ENCODE results near the gene ATP6V1B1. TPM values are rescaled to one million over a fixed set of nuclear protein-coding genes. Genes with fewer than 3 reads are reported as not detected.

The ATP6V1B1 gene
- not detected in 2 replicates for total RNA-seq

GRCh38 chr2:70935468-70936164, at the start of gene ATP6V1B1:
Gene ATP6V1B1, plus strand, starts transcription at chr2:70935900. Its CDS starts 55 bp downstream, at chr2:70935955.
- H3K9me3 Mint-ChIP-seq, result no peaks in the 10 kb centered on the region
- H3K36me3 Mint-ChIP-seq (ENCODE audit: low read depth), result no peaks in the 10 kb centered on the region
- DNase-seq, result no peak
- no peak within 1 kb of the TSS for H3K27ac Mint-ChIP-seq
- no peaks in the 10 kb centered on the region for H3K4me1 Mint-ChIP-seq
- intact Hi-C loops (cut with micrococcal nuclease), result no loop called here
- peaks cover 14% of the 10 kb centered on the region for H3K27me3 Mint-ChIP-seq
- no peak within 1 kb of the TSS for H3K4me3 Mint-ChIP-seq

GRCh38 chr2:70886541-70886987, 49.1 kb upstream of the ATP6V1B1 start:
- Mint-ChIP-seq H3K27ac (no peak overlapping the region), H3K9me3 (no peaks in the 10 kb centered on the region), H3K4me1 (peaks cover 23% of the 10 kb centered on the region), H3K4me3 (peak overlapping the region; percentile 83), H3K36me3 (ENCODE audit: low read depth) (no peaks in the 10 kb centered on the region), H3K27me3 (peaks cover 88% of the 10 kb centered on the region)
- no peak for DNase-seq
- intact Hi-C loops (cut with micrococcal nuclease), result loop anchor here (5.0 kb wide), 1 partner anchor 1256 kb away; no protein-coding TSS in a partner anchor

GRCh38 chr2:70887208-70887549, 48.5 kb upstream of the ATP6V1B1 start:
- Mint-ChIP-seq H3K27ac (no peak overlapping the region), H3K27me3 (peaks cover 89% of the 10 kb centered on the region), H3K36me3 (ENCODE audit: low read depth) (no peaks in the 10 kb centered on the region), H3K9me3 (no peaks in the 10 kb centered on the region), H3K4me3 (peak overlapping the region; percentile 83), H3K4me1 (peaks cover 23% of the 10 kb centered on the region)
- DNase-seq, result no peak
- intact Hi-C loops (cut with micrococcal nuclease), result loop anchor here (5.0 kb wide), 1 partner anchor 1255 kb away; no protein-coding TSS in a partner anchor

GRCh38 chr2:70887550-70888246, 48.0 kb upstream of the ATP6V1B1 start:
- intact Hi-C loops (cut with micrococcal nuclease), result loop anchor here (5.0 kb wide), 1 partner anchor 1255 kb away; no protein-coding TSS in a partner anchor
- H3K36me3 Mint-ChIP-seq (ENCODE audit: low read depth), result no peaks in the 10 kb centered on the region
- H3K27me3 Mint-ChIP-seq, result peaks cover 90% of the 10 kb centered on the region
- H3K4me3 Mint-ChIP-seq, result peak overlapping the region; percentile 83
- peaks cover 23% of the 10 kb centered on the region for H3K4me1 Mint-ChIP-seq
- DNase-seq, result peak; percentile 77
- H3K27ac Mint-ChIP-seq, result peak overlapping the region; percentile 34
- H3K9me3 Mint-ChIP-seq, result no peaks in the 10 kb centered on the region

- H3K9me3 Mint-ChIP-seq, result no peaks in the 10 kb centered on the region
- H3K36me3 Mint-ChIP-seq (ENCODE audit: low read depth), result no peaks in the 10 kb centered on the region
- peaks cover 90% of the 10 kb centered on the region for H3K27me3 Mint-ChIP-seq
- H3K27ac Mint-ChIP-seq, result no peak overlapping the region
- intact Hi-C loops (cut with micrococcal nuclease), result loop anchor here (5.0 kb wide), 1 partner anchor 1254 kb away; no protein-coding TSS in a partner anchor
- peak; percentile 59 for DNase-seq
- peak overlapping the region; percentile 83 for H3K4me3 Mint-ChIP-seq
- peaks cover 23% of the 10 kb centered on the region for H3K4me1 Mint-ChIP-seq
Observed at GRCh38 chr2:70888366-70888922, 47.3 kb upstream of the ATP6V1B1 start.

- peaks cover 23% of the 10 kb centered on the region for H3K4me1 Mint-ChIP-seq
- intact Hi-C loops (cut with micrococcal nuclease), result loop anchor here (5.0 kb wide), 1 partner anchor 1253 kb away; no protein-coding TSS in a partner anchor
- H3K36me3 Mint-ChIP-seq (ENCODE audit: low read depth), result no peaks in the 10 kb centered on the region
- DNase-seq, result peak; percentile 59
- H3K9me3 Mint-ChIP-seq, result no peaks in the 10 kb centered on the region
- peaks cover 91% of the 10 kb centered on the region for H3K27me3 Mint-ChIP-seq
- peak overlapping the region; percentile 82 for H3K27ac Mint-ChIP-seq
- H3K4me3 Mint-ChIP-seq, result peak overlapping the region; percentile 83
Observed at GRCh38 chr2:70888923-70889715, 46.6 kb upstream of the ATP6V1B1 start.

- Mint-ChIP-seq H3K4me3 (peak overlapping the region; percentile 83), H3K36me3 (ENCODE audit: low read depth) (no peaks in the 10 kb centered on the region), H3K9me3 (no peaks in the 10 kb centered on the region), H3K27me3 (peaks cover 92% of the 10 kb centered on the region), H3K4me1 (peaks cover 23% of the 10 kb centered on the region), H3K27ac (peak overlapping the region; percentile 82)
- DNase-seq, result no peak
- intact Hi-C loops (cut with micrococcal nuclease), result loop anchor here (5.0 kb wide), 1 partner anchor 1253 kb away; no protein-coding TSS in a partner anchor
Observed at GRCh38 chr2:70889716-70890037, 46.0 kb upstream of the ATP6V1B1 start.

GRCh38 chr2:70890469-70891065, 45.1 kb upstream of the ATP6V1B1 start:
- H3K27me3 Mint-ChIP-seq, result peaks cover 93% of the 10 kb centered on the region
- H3K4me1 Mint-ChIP-seq, result peaks cover 23% of the 10 kb centered on the region
- H3K9me3 Mint-ChIP-seq, result no peaks in the 10 kb centered on the region
- no peaks in the 10 kb centered on the region for H3K36me3 Mint-ChIP-seq (ENCODE audit: low read depth)
- intact Hi-C loops (cut with micrococcal nuclease), result no loop called here
- H3K27ac Mint-ChIP-seq, result peak overlapping the region; percentile 22
- H3K4me3 Mint-ChIP-seq, result no peak overlapping the region
- no peak for DNase-seq

- Mint-ChIP-seq H3K4me1 (peaks cover 21% of the 10 kb centered on the region), H3K9me3 (no peaks in the 10 kb centered on the region), H3K36me3 (ENCODE audit: low read depth) (no peaks in the 10 kb centered on the region), H3K4me3 (no peak overlapping the region), H3K27me3 (peaks cover 97% of the 10 kb centered on the region), H3K27ac (no peak overlapping the region)
- no peak for DNase-seq
- intact Hi-C loops (cut with micrococcal nuclease), result no loop called here
Observed at GRCh38 chr2:70891572-70892357, 43.9 kb upstream of the ATP6V1B1 start.

- no peak overlapping the region for H3K4me3 Mint-ChIP-seq
- H3K4me1 Mint-ChIP-seq, result peaks cover 16% of the 10 kb centered on the region
- H3K36me3 Mint-ChIP-seq (ENCODE audit: low read depth), result no peaks in the 10 kb centered on the region
- no peak for DNase-seq
- intact Hi-C loops (cut with micrococcal nuclease), result no loop called here
- peaks cover 97% of the 10 kb centered on the region for H3K27me3 Mint-ChIP-seq
- no peaks in the 10 kb centered on the region for H3K9me3 Mint-ChIP-seq
- H3K27ac Mint-ChIP-seq, result no peak overlapping the region
Observed at GRCh38 chr2:70892750-70893149, 43.0 kb upstream of the ATP6V1B1 start.

- Mint-ChIP-seq H3K27me3 (peaks cover 97% of the 10 kb centered on the region), H3K4me3 (no peak overlapping the region), H3K9me3 (no peaks in the 10 kb centered on the region), H3K27ac (no peak overlapping the region), H3K4me1 (peaks cover 11% of the 10 kb centered on the region), H3K36me3 (ENCODE audit: low read depth) (no peaks in the 10 kb centered on the region)
- no peak for DNase-seq
- intact Hi-C loops (cut with micrococcal nuclease), result no loop called here
Observed at GRCh38 chr2:70893186-70893585, 42.5 kb upstream of the ATP6V1B1 start.

GRCh38 chr2:70894765-70895164, 40.9 kb upstream of the ATP6V1B1 start:
- intact Hi-C loops (cut with micrococcal nuclease), result no loop called here
- peaks cover 97% of the 10 kb centered on the region for H3K27me3 Mint-ChIP-seq
- no peak overlapping the region for H3K4me3 Mint-ChIP-seq
- no peaks in the 10 kb centered on the region for H3K9me3 Mint-ChIP-seq
- no peak for DNase-seq
- H3K27ac Mint-ChIP-seq, result no peak overlapping the region
- no peaks in the 10 kb centered on the region for H3K36me3 Mint-ChIP-seq (ENCODE audit: low read depth)
- H3K4me1 Mint-ChIP-seq, result peaks cover 6% of the 10 kb centered on the region
